GOT3 (cell line): ENCODE measurements around the gene SIM1.

Experiments
- DNase-seq: peaks from one replicate; lab custom pipeline; 2025; ENCODE audit warnings: mixed read lengths; lab: John Stamatoyannopoulos, UW

Gene SIM1

GRCh38 chr6:100472674-100473073 is 8.0 kb upstream of the SIM1 start:
- no peak for DNase-seq

- no peak for DNase-seq
Observed at GRCh38 chr6:100470422-100471120, 5.8 kb upstream of the SIM1 start.

GRCh38 chr6:100469101-100469859 is 4.6 kb upstream of the SIM1 start:
- DNase-seq: no peak

GRCh38 chr6:100468016-100468622 is 3.4 kb upstream of the SIM1 start:
- no peak for DNase-seq

- DNase-seq: no peak
Observed at GRCh38 chr6:100467129-100468015, 2.7 kb upstream of the SIM1 start.

GRCh38 chr6:100466410-100467128 is 1.8 kb upstream of the SIM1 start:
- no peak for DNase-seq

GRCh38 chr6:100465701-100466409 is 1.1 kb upstream of the SIM1 start:
- DNase-seq: no peak

- DNase-seq: no peak
Observed at GRCh38 chr6:100464162-100464851, 414 bp downstream of the SIM1 start.

- DNase-seq: no peak
Observed at GRCh38 chr6:100463630-100464161, 1.0 kb downstream of the SIM1 start.

GRCh38 chr6:100462706-100463629 is 1.8 kb downstream of the SIM1 start:
- no peak for DNase-seq

GRCh38 chr6:100461917-100462705 is 2.6 kb downstream of the SIM1 start:
- no peak for DNase-seq

GRCh38 chr6:100461278-100461916 is 3.3 kb downstream of the SIM1 start:
- no peak for DNase-seq

GRCh38 chr6:100460650-100461204 is 4.0 kb downstream of the SIM1 start:
- no peak for DNase-seq

- DNase-seq: no peak
Observed at GRCh38 chr6:100459592-100460184, 5.0 kb downstream of the SIM1 start.

GRCh38 chr6:100458841-100459591 is 5.7 kb downstream of the SIM1 start:
- DNase-seq: no peak
